Ovary (tissue), 9 donors: ENCODE results near the gene TJP1. TPM values are rescaled to one million over a fixed set of nuclear protein-coding genes. Genes with fewer than 3 reads are reported as not detected.

ENCODE experiments used
- DNase-seq, 5 donors: peaks; one replicate each; pipeline ENCODE4 v3.0.0-alpha.2; 2019 to 2020
- H3K27ac ChIP-seq, 2 donors: fragments of 200-600 bp; one replicate each; pipeline versions ENCODE4 v1.5.1 to v1.8.0; 2019 to 2022
- H3K27me3 ChIP-seq: fragments of 200-600 bp; one replicate; pipeline ENCODE4 v1.8.0; 2022
- H3K36me3 ChIP-seq: fragments of 200-600 bp; sonication (generic); one replicate; pipeline ENCODE4 v1.5.1; 2019
- H3K4me1 ChIP-seq: one replicate; pipeline ENCODE4 v1.8.1; 2013; ENCODE audit warnings: mild to moderate bottlenecking, moderate library complexity; ENCODE audit not compliant: insufficient read depth
- H3K4me3 ChIP-seq: fragments of 200-600 bp; sonication (generic); one replicate; pipeline ENCODE4 v1.5.1; 2017
- H3K9me3 ChIP-seq, 2 donors: fragments of 200-600 bp in 1 of 2; sonication (generic) in 1 of 2; one replicate each; pipeline versions ENCODE4 v1.5.1 to v1.8.1; 2013 to 2019; ENCODE audit warnings: mild to moderate bottlenecking in 1 of 2, moderate library complexity in 1 of 2
- CTCF ChIP-seq, 3 donors: fragments of 450-650 bp in 2 of 3; fragments of 200-600 bp in 1 of 3; IDR thresholded peaks; one replicate each; pipeline versions ENCODE4 v1.5.1 to v1.8.0; 2016 to 2022; ENCODE audit warnings: antibody characterized with exemption in 3 of 3, mild to moderate bottlenecking in 1 of 3
- EP300 ChIP-seq: sonication (generic); formaldehyde crosslinking; IDR thresholded peaks from one replicate; pipeline ENCODE4 v1.6.1; 2017; ENCODE audit warnings: antibody characterized with exemption
- POLR2A ChIP-seq: fragments of 450-650 bp; IDR thresholded peaks from one replicate; pipeline ENCODE4 v1.6.1; 2017; ENCODE audit warnings: antibody characterized with exemption, mild to moderate bottlenecking, moderate library complexity
- WGBS, 3 donors: extraction: QIAGEN DNeasy Blood & Tissue Kit in 1 of 3; methylation state at CpG; one replicate each; pipeline versions ENCODE4 v1.1.5 to v1.1.7; 2013 to 2017; 5-methylcytosine and 5-hydroxymethylcytosine counted together
- intact Hi-C, 4 donors: fragments of 100-400 bp; cut with DNase I; formaldehyde crosslinking; loops; one replicate each; pipeline versions ENCODE4 v1.11.0 to v1.15.1; 2022 to 2023
- polyA plus RNA-seq, 2 donors: library from polyadenylated mRNA; stranded (reverse); fragments of 200-250 nt in 1 of 2; fragments of 350-450 nt in 1 of 2; fragmentation: Illumina TruSeq in 1 of 2; extraction: RNeasy Lipid Tissue Mini Kit (QIAGEN cat#74804) in 1 of 2; gene quantifications; one replicate each; pipeline ENCODE4 v1.2.3, GENCODE V29; 2013 to 2014
- total RNA-seq, 7 donors: library from RNA; depleted of rRNA in 2 of 7; stranded (reverse); fragments of >200 nt in 2 of 7; fragmentation: NEBNext Ultra II Directional in 3 of 7; extraction: Animal tissue kit (Norgen Biotek cat#: 25700) in 3 of 7; gene quantifications; one replicate each; pipeline versions ENCODE4 v1.1.0 to v1.2.4, GENCODE V29; 2016 to 2023
- donor health status: DM: no; HTN: no; CAD: no; lungs with moderate emphysema.
- donor health status: DM: no; HTN: no; CAD: no.
- donor health status: Bipolar disorder and iron deficiency.
- donor health status: DM: yes; HTN: yes; CAD: no.
- donor health status: DM: no; HTN: no; CAD: no.
- donor health status: DM: yes; HTN: yes; CAD: no.

Gene TJP1
- total and polyA plus RNA-seq, 9 donors: 25.3 to 150 (median 70.1) TPM

- peaks cover 0 to 16% of the 10 kb centered on the region in 2 donors for H3K9me3 ChIP-seq
- no peaks in the 10 kb centered on the region for H3K27me3 ChIP-seq
- H3K4me1 ChIP-seq: no peaks in the 10 kb centered on the region
- no peak for DNase-seq
- intact Hi-C loops: no loop called here
- peaks cover 3% of the 10 kb centered on the region for H3K36me3 ChIP-seq
- no peak for TF ChIP-seq POLR2A
- no peak for TF ChIP-seq EP300
- TF ChIP-seq CTCF (IDR thresholded peaks at IDR 0.05): no peak
- 91 to 93% (median 93%) methylated on average over 7 of the region's 7 CpGs for WGBS, 3 donors
- no peak overlapping the region for H3K4me3 ChIP-seq
- no peak overlapping the region for H3K27ac ChIP-seq
Observed at GRCh38 chr15:29726553-29726952, 95.7 kb downstream of the TJP1 start.

- 52 to 56% (median 54%) methylated on average over 3 of the region's 3 CpGs for WGBS, 3 donors
- Histone ChIP-seq H3K9me3 (peaks cover 0 to 16% of the 10 kb centered on the region in 2 donors), H3K27me3 (no peaks in the 10 kb centered on the region), H3K27ac (no peak overlapping the region), H3K4me1 (no peaks in the 10 kb centered on the region), H3K36me3 (peaks cover 3% of the 10 kb centered on the region), H3K4me3 (no peak overlapping the region)
- no peak for DNase-seq
- TF ChIP-seq EP300 (no peak), POLR2A (no peak), CTCF (IDR thresholded peaks at IDR 0.05) (no peak)
- intact Hi-C loops: no loop called here
Observed at GRCh38 chr15:29724026-29724425, 98.2 kb downstream of the TJP1 start.

GRCh38 chr15:29713784-29714183, 108.5 kb downstream of the TJP1 start:
- no peaks in the 10 kb centered on the region for H3K9me3 ChIP-seq
- intact Hi-C loops: no loop called here
- H3K4me3 ChIP-seq: no peak overlapping the region
- no peaks in the 10 kb centered on the region for H3K36me3 ChIP-seq
- no peak overlapping the region for H3K27ac ChIP-seq
- no peaks in the 10 kb centered on the region for H3K27me3 ChIP-seq
- DNase-seq: no peak
- TF ChIP-seq CTCF (IDR thresholded peaks at IDR 0.05) (no peak), POLR2A (no peak), EP300 (no peak)
- no peaks in the 10 kb centered on the region for H3K4me1 ChIP-seq

GRCh38 chr15:29712149-29712885, 110.0 kb downstream of the TJP1 start:
- DNase-seq: no peak
- Histone ChIP-seq H3K4me1 (no peaks in the 10 kb centered on the region), H3K36me3 (no peaks in the 10 kb centered on the region), H3K27ac (no peak overlapping the region), H3K4me3 (no peak overlapping the region), H3K9me3 (no peaks in the 10 kb centered on the region), H3K27me3 (no peaks in the 10 kb centered on the region)
- no peak for TF ChIP-seq CTCF (IDR thresholded peaks at IDR 0.05)
- no peak for TF ChIP-seq EP300
- TF ChIP-seq POLR2A: no peak
- 84 to 88% (median 87%) methylated on average over 3 of the region's 3 CpGs for WGBS, 3 donors
- intact Hi-C loops: no loop called here
